ENCODE data around the gene TRIM37.
"Not testable (repeated sequence)": the region's sequence is repeated elsewhere in the genome, so short reads cannot be mapped to it uniquely, and the experiment has no call there.

TRIM37 gene

DNA sequence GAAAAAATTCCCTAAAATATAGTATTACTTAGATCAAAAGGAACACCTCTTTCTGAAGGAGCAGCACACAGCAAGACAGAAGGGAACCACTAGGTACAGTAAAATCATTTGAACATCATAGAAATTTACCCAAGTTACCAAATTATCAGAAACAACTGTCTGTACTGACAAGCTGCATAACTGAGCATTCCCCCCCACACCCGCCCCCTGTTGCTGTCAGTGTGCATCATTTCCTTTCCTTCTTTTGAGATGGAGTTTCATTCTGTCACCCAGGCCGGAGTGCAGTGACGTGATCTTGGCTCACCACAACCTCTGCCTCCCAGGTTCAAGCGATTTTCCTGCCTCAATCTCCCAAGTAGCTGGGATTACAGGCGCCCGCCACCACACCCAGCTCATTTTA, 120.7 kb downstream of the TRIM37 start:
- DNase-seq = no peak

DNA sequence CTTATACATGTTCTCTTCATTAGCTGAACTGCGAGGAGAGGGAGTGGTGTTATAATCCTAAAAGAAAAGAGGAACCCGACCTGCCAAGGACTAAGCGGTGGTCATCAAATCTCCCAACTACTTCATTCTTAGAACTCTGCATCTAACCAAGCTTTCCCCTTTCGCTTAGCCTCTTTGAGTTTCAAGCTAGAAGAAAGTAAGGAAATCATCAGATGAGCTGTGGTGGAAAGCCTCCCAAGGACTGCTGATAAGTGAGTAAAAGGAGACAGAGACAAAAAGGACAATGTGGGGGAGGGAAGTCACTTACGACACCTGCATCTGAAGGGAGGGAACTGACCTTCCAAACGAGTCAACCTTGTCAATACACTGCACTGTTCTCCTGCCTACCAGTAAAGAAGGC, 121.3 kb downstream of the TRIM37 start:
- DNase-seq = no peak

DNA sequence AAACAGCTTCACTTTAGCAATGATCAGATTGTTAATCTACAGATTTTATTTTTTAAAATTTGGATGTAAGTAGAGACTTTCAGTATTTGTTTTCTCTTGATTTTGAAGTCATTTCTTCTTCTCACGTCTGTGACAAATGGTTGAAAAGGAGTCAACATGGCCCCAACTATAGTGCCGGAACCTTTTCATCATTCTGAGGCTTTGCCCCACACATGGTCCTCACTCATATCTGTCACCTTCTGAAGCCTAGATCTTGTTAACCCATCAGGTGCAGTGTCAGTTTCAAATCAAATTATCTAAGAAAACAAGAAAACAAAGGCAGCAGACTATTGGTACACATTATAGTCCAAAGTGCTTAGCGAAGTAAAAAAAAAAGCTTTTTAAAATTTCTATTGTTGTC, 124.1 kb downstream of the TRIM37 start:
- no peak for DNase-seq

- no peak for DNase-seq
Observed at GRCh38 chr17:58980706-58981481, 125.8 kb downstream of the TRIM37 start.

GRCh38 chr17:58976541-58976940, 130.1 kb downstream of the TRIM37 start:
- DNase-seq = no peak

GRCh38 chr17:58974354-58974753, 132.3 kb downstream of the TRIM37 start:
- DNase-seq = no peak

DNA sequence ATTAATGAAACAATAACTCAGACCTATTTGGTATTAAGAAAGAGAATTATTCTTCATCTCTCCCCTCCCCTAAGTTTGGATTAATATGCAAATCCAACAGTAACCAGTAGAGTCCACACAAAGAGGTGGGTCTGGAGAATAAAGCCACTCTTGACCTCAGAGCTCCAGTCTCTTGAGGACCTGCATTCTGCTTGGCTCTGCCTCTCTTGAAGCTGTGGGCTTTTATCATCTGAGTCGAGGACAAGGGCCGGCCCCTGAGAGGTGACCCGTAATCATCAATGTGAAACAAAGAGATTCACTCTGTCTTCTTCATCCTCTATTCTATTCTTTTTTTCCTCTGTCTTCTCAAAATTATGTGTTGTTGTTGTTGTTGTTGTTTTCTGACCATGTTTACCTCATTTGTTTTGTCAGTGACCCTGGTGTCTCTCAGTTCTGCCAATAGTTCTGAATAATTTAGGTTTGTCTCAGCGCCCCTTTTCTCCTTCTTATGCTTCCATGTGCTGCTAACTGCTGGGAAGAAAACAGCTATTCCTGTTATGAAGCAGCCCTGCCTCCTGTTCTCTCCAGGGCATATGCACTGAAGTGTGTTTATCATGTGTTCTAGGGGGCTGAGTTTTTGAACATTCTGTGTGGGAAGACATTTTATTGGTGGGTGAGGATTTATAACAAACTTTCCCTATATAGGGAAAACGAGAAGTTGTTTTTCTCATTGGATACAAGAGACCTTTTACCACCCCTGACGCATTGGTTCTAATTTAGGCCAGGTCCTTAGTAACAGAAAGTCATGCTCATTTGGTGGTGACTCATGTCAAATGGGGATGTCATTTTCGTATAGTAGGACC, 135.8 kb downstream of the TRIM37 start:
- no peak for DNase-seq

- no peak for DNase-seq
Observed at GRCh38 chr17:58969612-58970011, 137.1 kb downstream of the TRIM37 start.

- no peak for DNase-seq
Observed at GRCh38 chr17:58969156-58969555, 137.5 kb downstream of the TRIM37 start.

DNA sequence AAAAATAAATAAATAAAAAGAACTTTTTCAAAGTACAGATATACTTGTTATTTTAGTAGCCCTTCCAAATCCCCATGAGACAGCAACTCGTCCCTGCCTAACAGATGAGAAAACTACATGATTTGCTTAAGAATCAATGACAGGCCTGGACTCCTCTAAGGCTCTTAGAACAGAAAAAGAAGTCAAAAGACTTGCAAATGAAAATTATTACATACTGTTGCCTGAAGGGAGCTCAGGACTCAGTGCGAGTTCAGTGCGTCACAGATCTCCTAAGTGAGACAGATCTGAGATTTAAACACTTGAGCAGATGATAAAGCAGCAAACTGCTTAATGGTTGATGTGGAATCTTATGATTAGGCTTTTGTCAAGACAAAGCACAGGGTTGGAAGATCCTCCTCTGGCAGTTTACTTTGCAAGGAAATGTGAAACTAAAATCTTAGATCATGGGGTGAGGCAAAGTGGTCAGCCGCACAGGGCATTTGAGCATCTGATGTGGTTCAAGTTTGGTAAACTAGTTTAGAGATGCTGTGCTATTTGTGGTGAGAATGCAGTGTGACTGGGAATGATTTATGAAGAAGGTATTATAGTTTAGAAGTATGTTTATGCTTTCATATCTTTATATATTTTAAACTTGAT, 138.1 kb downstream of the TRIM37 start:
- DNase-seq = no peak

- DNase-seq = no peak
Observed at GRCh38 chr17:58966208-58966607, 140.5 kb downstream of the TRIM37 start.

GRCh38 chr17:58965221-58965620, 141.5 kb downstream of the TRIM37 start:
- DNase-seq = no peak

GRCh38 chr17:58960068-58960467, 146.6 kb downstream of the TRIM37 start:
- DNase-seq = no peak

- not testable (repeated sequence) for DNase-seq
Observed at GRCh38 chr17:58957725-58958073, 149.0 kb downstream of the TRIM37 start.

GRCh38 chr17:58956997-58957724, 149.5 kb downstream of the TRIM37 start:
- no peak for DNase-seq

DNA sequence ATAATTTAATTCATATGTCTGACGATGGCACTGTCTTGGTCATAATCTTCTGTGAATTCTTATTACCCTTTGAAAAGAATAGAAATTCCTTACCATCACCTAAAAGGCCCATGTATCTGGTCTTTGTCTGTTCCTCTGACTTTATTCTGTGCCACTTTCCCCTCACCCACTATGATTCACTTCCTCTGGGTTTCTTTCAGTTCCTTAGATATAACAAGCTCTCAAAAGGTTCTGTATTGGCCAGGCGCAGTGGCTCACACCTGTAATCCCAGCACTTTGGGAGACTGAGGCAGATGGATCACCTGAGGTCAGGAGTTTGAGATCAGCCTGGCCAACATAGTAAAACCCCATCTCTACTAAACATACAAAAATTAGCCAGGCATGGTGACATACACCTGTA, 152.3 kb downstream of the TRIM37 start:
- not testable (repeated sequence) for DNase-seq

GRCh38 chr17:58947824-58948223, 158.9 kb downstream of the TRIM37 start:
- no peak for DNase-seq

DNA sequence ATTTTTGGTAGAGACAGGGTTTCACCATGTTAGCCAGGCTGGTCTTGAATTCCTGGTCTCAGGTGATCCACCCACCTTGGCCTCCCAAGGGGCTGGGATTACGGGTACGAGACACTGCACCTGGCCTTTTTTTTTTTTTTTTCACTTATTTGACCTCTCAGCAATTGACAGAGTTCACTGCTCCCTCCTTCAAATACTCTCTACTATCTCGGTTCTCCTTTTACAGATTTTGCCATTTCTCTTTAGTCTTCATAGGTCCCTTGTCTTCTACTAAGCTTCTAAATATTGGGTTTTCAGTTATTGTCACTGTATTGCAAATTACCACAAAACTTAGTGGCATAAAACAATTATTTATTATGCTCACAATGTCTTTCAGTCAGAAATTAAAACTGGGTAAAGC, 159.3 kb downstream of the TRIM37 start:
- no peak for DNase-seq

- DNase-seq = no peak
Observed at GRCh38 chr17:58944166-58944565, 162.5 kb downstream of the TRIM37 start.

DNA sequence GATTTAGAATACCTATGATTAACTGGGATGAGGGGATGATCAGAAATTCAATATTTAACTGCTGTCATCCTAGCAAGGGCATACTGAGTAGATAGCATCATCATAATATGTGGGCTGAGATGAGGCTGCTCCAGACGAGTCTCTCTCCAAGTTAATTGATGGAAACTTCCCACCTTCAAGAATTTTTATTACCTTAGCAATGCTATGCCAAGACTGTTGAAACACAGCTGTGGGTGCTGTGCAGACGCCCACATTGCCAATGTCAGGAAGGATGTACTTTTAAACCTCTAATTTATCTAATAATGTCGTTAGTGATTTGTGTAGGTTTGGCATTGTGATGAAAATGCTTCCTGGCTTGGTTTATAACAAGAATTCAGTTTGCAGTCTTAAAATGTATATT, 170.4 kb downstream of the TRIM37 start:
- DNase-seq = no peak

DNA sequence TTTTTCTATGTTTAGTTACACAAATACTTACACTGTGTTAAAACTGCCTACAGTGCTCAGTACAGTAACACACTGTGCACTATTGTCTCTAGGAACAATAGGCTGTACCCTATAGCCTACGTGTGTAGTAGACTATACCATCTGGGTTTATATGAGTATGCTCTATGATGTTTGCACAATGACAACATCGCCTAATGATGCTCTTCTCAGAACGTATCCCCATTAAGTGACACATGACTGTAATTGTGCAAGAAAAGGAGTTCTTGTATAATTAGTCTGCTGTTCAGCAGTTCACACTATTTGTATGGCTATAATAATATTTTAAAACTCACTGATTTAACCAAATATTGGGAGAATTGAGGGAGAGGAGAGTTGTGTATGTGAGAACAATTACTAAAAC, 173.7 kb downstream of the TRIM37 start:
- no peak for DNase-seq
